Left colon (tissue), 2 donors: ENCODE measurements around the gene BLM. TPM values are rescaled to one million over a fixed set of nuclear protein-coding genes. Genes with fewer than 3 reads are reported as not detected.

Source experiments
- ATAC-seq: fragments of 200-7000 bp; cut with Tn5 transposase; one replicate; pipeline ENCODE4 v1.9.1; 2020; ENCODE audit warnings: mild to moderate bottlenecking, moderate library complexity
- DNase-seq, 2 donors: peaks; one replicate each; pipeline ENCODE4 v3.0.0-alpha.2; 2020
- intact Hi-C, 2 donors: fragments of 100-400 bp; cut with DNase I in 1 of 2; cut with micrococcal nuclease in 1 of 2; formaldehyde crosslinking; loops; one replicate each; pipeline versions ENCODE4 v1.11.2 to v1.14.0; 2022; cut with DNase I, micrococcal nuclease
- total RNA-seq, 2 donors: library from RNA; stranded (reverse); fragmentation: NEBNext Ultra II Directional; extraction: Animal tissue kit (Norgen Biotek cat#: 25700); gene quantifications; one replicate each; pipeline ENCODE4 v1.2.1, GENCODE V29; 2021
- donor health status: DM: no; HTN: no; CAD: no.
- donor health status: DM: yes; HTN: yes; CAD: no.

Gene BLM
- total RNA-seq, 2 donors from 2014 or later, result 3.3 to 3.6 TPM

DNA sequence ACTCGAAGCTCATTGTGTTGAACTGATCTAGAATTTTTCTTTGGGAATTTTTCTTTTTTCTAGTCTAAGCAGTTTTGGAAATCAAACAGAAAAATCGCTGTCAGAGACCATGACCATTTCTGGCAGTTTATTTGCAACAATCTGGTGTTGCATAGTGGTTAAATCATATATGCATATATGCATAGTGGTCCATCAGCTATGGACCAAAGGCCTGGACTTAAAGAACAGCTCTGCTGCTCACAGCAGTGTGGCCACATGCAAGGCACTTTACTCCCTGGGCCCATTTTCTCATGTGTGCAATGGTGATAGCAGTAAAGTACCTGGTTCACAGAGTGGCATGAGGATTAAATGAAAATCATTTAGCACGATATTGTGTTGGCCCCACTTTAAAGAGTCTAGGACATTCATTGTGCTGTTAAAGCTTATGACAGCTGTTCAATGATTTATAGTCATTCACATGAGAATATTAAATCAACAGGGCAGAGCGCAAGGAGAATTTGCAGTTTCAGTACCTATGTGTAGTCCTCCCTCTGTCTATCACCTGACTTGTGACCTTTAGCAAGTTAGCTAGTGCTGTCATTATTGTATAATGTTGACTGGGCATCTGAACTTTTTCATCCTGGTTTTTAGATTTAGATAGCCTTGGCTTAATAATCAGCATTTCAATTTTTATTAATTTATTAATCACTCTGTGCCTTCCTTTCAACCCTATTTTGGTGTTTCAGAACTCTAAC lies 46.4 kb downstream of the BLM start:
- intact Hi-C loops, result no loop called here
- ATAC-seq (no peak), DNase-seq (no peak)

GRCh38 chr15:90765531-90765930 lies 48.4 kb downstream of the BLM start:
- ATAC-seq (no peak), DNase-seq (no peak)
- intact Hi-C loops, result no loop called here

- intact Hi-C loops, result no loop called here
These were observed 48.8 kb downstream of the BLM start for GRCh38 chr15:90765966-90766365.

GRCh38 chr15:90769375-90769774 lies 52.2 kb downstream of the BLM start:
- DNase-seq, result no peak
- intact Hi-C loops, result no loop called here
- ATAC-seq, result no peak

More at GRCh38 chr15:90765966-90766365, 48.8 kb downstream of the BLM start:
- DNase-seq (no peak), ATAC-seq (no peak)

GRCh38 chr15:90773485-90773884 lies 56.3 kb downstream of the BLM start:
- intact Hi-C loops, result no loop called here
- ATAC-seq, result no peak
- no peak for DNase-seq

DNA sequence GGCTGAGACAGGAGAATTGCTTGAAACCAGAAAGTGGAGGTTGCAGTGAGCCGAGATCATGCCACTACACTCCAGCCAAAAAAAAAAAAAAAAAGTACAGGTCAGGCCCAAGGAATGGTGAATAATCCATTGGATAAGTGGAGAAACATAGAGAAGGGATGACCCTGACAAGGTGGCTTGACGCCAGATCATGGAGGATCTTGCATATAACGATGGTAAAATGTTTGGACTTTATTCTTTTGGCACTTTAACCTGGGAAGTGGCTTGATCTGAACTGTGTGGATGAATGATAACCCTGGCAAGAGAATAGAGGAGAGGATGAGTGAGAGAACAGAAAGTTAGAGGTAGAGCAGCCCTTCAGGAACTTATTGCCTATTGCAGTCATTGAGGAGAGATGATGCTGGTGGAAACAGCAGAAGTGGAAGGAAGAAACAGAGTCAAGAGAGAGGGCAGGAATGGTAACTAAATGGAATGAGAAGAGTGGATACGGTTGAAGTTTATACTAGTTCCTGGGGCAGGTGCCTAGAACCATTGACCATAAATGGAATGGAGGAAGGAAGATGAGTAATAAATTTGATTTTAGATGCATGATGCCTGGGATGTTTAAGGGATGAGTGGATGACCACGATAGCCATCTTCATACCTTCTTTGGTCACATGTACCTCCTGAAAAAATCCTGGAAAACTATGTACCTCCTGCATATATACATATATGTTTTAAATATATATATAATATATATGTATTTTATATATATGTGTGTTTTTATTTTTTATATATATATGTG lies 57.8 kb downstream of the BLM start:
- ATAC-seq (peak; percentile 65), DNase-seq (no peak)
- intact Hi-C loops, result no loop called here

GRCh38 chr15:90780916-90781315 lies 63.8 kb downstream of the BLM start:
- intact Hi-C loops, result no loop called here
- no peak for ATAC-seq

GRCh38 chr15:90782442-90782841 lies 65.3 kb downstream of the BLM start:
- no peak for ATAC-seq
- intact Hi-C loops, result no loop called here
- DNase-seq, result no peak

More at GRCh38 chr15:90780916-90781315, 63.8 kb downstream of the BLM start:
- no peak for DNase-seq

DNA sequence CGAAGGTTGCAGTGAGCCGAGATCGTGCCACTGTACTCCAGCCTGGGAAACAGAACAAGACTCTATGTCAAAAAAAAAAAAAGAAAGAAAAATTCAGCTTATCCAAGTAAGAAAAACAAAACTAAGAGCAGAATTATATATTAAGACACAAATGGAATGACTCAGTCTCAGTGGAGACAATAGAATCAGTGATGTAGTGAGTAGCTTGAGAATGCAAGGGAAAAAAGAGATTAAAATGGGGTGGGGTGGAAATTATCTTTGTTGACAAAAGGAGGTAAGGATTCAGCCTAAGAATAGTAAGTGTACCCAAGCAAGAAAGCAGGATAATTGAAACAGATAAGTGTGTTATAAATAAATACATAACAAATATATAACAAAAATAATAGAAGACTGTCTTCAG lies 70.7 kb downstream of the BLM start:
- intact Hi-C loops, result no loop called here
- DNase-seq (no peak), ATAC-seq (no peak)

DNA sequence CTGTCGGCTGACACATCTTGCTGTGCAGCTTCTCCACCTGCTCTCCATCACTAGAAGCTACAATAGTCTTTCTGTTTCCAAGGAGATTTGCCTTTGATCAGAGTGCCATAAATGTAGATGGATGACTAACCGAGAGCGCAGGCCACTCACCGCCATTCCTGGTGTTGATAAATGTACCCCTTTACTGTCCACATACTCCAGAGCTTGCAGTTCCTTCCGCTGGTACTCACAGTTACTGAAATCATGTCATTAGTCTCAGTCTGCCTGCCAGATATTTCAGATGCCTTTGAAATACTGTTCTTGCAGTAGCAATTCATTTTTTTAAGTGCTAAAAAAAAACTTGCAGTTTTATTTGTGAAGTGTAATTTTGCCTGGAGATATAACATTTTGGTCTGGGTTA lies 72.3 kb downstream of the BLM start:
- no peak for ATAC-seq

GRCh38 chr15:90790057-90790456 lies 72.9 kb downstream of the BLM start:
- intact Hi-C loops, result no loop called here
- ATAC-seq (no peak), DNase-seq (no peak)

More for the DNA sequence above, 72.3 kb downstream of the BLM start:
- intact Hi-C loops, result no loop called here
- no peak for DNase-seq

DNA sequence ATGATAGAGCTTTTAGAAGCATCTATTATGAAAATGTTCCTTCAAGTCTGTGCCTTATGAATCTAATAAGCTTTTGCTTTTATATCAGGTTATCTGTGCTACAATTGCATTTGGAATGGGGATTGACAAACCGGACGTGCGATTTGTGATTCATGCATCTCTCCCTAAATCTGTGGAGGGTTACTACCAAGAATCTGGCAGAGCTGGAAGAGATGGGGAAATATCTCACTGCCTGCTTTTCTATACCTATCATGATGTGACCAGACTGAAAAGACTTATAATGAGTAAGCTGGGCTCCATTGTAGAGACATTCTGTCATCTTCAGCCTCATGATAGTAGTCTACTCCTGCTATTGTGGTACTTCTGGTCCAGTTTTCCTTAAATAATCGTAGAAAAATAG lies 73.4 kb downstream of the BLM start:
- no peak for DNase-seq
- intact Hi-C loops, result no loop called here
- no peak for ATAC-seq

GRCh38 chr15:90794538-90794937 lies 77.4 kb downstream of the BLM start:
- intact Hi-C loops, result no loop called here
- DNase-seq, result no peak

GRCh38 chr15:90799639-90800170 lies 82.6 kb downstream of the BLM start:
- intact Hi-C loops, result no loop called here
- no peak for ATAC-seq
- no peak for DNase-seq

More at GRCh38 chr15:90794538-90794937, 77.4 kb downstream of the BLM start:
- no peak for ATAC-seq

GRCh38 chr15:90801803-90802202 lies 84.7 kb downstream of the BLM start:
- intact Hi-C loops, result no loop called here
- ATAC-seq (no peak), DNase-seq (no peak)

DNA sequence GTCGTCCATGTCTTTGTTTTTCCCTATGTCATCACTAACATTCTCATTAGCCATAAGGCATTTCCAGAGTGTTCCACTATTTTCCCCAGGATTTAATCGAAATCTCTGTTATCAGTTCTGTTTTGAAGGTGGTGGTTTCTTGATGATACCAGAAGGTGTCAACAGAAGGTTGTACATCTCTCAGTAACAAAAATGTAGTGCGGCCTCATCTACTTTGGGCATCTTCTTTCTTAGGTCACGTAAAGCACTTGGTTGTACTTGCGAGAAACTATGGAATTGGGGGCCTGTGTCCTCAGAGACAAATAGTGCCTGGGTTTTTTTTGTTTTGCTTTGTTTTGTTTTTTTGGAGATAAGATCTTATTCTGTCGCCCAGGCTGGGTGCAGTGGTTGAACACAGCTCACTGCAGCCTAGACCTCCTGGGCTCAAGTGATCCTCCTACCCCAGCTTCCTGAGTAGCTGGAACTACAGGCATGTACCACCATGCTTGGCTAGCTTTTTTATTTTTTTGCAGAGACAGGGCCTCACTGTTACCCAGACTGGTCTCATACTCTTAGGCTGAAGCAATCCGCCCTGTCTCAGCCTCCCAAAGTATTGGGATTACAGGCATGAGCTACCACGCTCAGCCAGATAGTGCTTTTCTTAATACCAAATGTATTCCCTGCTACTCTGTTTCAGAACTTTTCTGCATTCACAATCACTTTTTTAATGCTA lies 90.1 kb downstream of the BLM start:
- ATAC-seq, result no peak
- intact Hi-C loops, result no loop called here
- DNase-seq, result no peak

DNA sequence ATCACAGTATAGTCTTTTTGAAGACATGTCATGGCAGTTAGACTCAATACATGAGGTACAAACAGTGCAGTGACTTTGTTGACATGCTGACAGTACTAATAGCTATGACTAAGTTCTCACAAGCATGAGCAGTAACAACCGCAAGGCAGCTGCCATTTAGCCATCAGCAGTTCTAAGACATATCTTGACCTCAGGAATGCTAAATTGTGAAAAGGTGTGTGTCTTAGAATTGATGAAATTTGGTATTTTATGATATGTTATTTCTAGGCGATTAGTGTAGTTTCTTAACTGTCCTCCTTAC lies 90.6 kb downstream of the BLM start:
- intact Hi-C loops, result no loop called here
- ATAC-seq (no peak), DNase-seq (no peak)

- intact Hi-C loops, result no loop called here
- DNase-seq, result no peak
These were observed 91.5 kb downstream of the BLM start for GRCh38 chr15:90808517-90809235.

DNA sequence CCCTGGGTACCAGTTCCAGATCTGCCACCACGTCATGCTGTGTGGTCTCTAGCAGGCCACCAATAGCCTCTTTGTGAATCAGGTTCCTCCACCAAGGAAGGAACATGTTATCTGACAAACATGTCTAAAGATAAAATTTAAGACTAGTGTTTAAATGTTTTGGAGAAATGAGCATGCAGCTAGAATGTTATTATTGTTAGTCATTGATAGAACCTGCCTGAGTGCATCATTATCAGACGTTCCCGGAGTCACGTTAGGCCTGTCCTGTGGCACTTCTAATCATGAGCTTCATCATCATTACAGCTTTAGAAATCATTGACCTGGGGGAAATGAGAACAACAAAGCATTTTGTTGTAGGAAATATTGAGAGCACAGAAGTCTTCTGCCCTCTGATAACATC lies 92.4 kb downstream of the BLM start:
- ATAC-seq (no peak), DNase-seq (no peak)
- intact Hi-C loops, result no loop called here

More at GRCh38 chr15:90808517-90809235, 91.5 kb downstream of the BLM start:
- ATAC-seq, result no peak
